WTC11 (cell line): ENCODE results near the gene ECE1. TPM values are rescaled to one million over a fixed set of nuclear protein-coding genes. Genes with fewer than 3 reads are reported as not detected.
A peak's percentile ranks its signal among the peaks of the same experiment; 100 is the strongest.
"Not testable (repeated sequence)": the region's sequence is repeated elsewhere in the genome, so short reads cannot be mapped to it uniquely, and the experiment has no call there.

Experiments used
- ATAC-seq: fragments of 200-7000 bp; cut with Tn5 transposase; 2 replicates; pipeline ENCODE4 v1.10.0; 2021; ENCODE audit warnings: mild to moderate bottlenecking, moderate library complexity
- CTCF ChIA-PET: fragments of 300-600 bp; sonication (Branson Sonifier 250); formaldehyde crosslinking; loops from one replicate; lab custom pipeline; 2021; ENCODE audit warnings: antibody characterized with exemption; lab: Charles Lee
- POLR2A ChIA-PET: fragments of 350-600 bp; sonication (Branson Sonifier 250); formaldehyde crosslinking; loops from one replicate; lab custom pipeline; 2021; ENCODE audit warnings: antibody characterized with exemption; lab: Charles Lee
- DNase-seq: peaks from one replicate; pipeline ENCODE4 v3.0.0; 2021; ENCODE audit warnings: low spot score
- H3K27ac Mint-ChIP-seq: 2 replicates; pipeline ENCODE4 v1.8.0; 2021; ENCODE audit warnings: mixed read lengths
- H3K27me3 Mint-ChIP-seq: 2 replicates; pipeline ENCODE4 v1.8.0; 2021; ENCODE audit warnings: low read depth, mild to moderate bottlenecking, moderate library complexity, mixed read lengths
- H3K36me3 Mint-ChIP-seq: 2 replicates; pipeline ENCODE4 v1.8.0; 2021; ENCODE audit warnings: mixed read lengths
- H3K4me1 Mint-ChIP-seq: 2 replicates; pipeline ENCODE4 v1.8.0; 2022; ENCODE audit warnings: mixed read lengths
- H3K4me3 Mint-ChIP-seq: 2 replicates; pipeline ENCODE4 v1.8.0; 2021; ENCODE audit warnings: mild to moderate bottlenecking, moderate library complexity, mixed read lengths
- H3K9me3 Mint-ChIP-seq: 2 replicates; pipeline ENCODE4 v1.8.0; 2021; ENCODE audit warnings: mixed read lengths
- ELF4 ChIP-seq: sonication (generic); formaldehyde crosslinking; IDR thresholded peaks from 2 replicates; pipeline ENCODE4 v1.8.1; 2022; ENCODE audit warnings: low read depth, mild to moderate bottlenecking, moderate library complexity, missing genetic modification reagents
- ESRRA ChIP-seq: sonication (generic); formaldehyde crosslinking; IDR thresholded peaks from 2 replicates; pipeline ENCODE4 v1.8.1; 2022; ENCODE audit warnings: mild to moderate bottlenecking, missing genetic modification reagents, borderline replicate concordance
- FOXJ3 ChIP-seq: sonication (generic); formaldehyde crosslinking; IDR thresholded peaks from 2 replicates; pipeline ENCODE4 v1.9.0; 2021; ENCODE audit warnings: missing genetic modification reagents, mild to moderate bottlenecking, borderline replicate concordance
- PRRX2 ChIP-seq: fragments of 250-450 bp; sonication (Bioruptor Pico); IDR thresholded peaks from 2 replicates; pipeline ENCODE4 v1.8.0; 2021; ENCODE audit warnings: mild to moderate bottlenecking
- RELA ChIP-seq: sonication (generic); formaldehyde crosslinking; IDR thresholded peaks from 2 replicates; pipeline ENCODE4 v1.8.1; 2022; ENCODE audit warnings: missing genetic modification reagents, mild to moderate bottlenecking, borderline replicate concordance
- ZNF121 ChIP-seq: sonication (generic); formaldehyde crosslinking; IDR thresholded peaks from 2 replicates; pipeline ENCODE4 v1.8.0; 2023; ENCODE audit warnings: missing genetic modification reagents
- ZNF232 ChIP-seq: sonication (generic); formaldehyde crosslinking; IDR thresholded peaks from 2 replicates; pipeline ENCODE4 v1.8.0; 2022; ENCODE audit warnings: mild to moderate bottlenecking, missing genetic modification reagents
- total RNA-seq: library from RNA; stranded (reverse); gene quantifications from 3 replicates; pipeline ENCODE4 v1.2.3, GENCODE V29; 2021
- TF ChIP-seq, protein P1 (sequence below): fragments of 250-450 bp; sonication (Bioruptor Pico); IDR thresholded peaks from 2 replicates; pipeline ENCODE4 v1.9.0; 2021; ENCODE audit warnings: mild to moderate bottlenecking, borderline replicate concordance
- TF ChIP-seq, protein P2 (sequence below): sonication (generic); formaldehyde crosslinking; conservative IDR thresholded peaks from 2 replicates; pipeline ENCODE4 v1.8.1; 2022; ENCODE audit warnings: mild to moderate bottlenecking, missing genetic modification reagents
- TF ChIP-seq, protein P3 (sequence below): sonication (generic); formaldehyde crosslinking; IDR thresholded peaks from 2 replicates; pipeline ENCODE4 v1.8.0; 2023; ENCODE audit warnings: missing genetic modification reagents, mild to moderate bottlenecking, borderline replicate concordance
- TF ChIP-seq, protein P4 (sequence below): sonication (generic); formaldehyde crosslinking; IDR thresholded peaks from 2 replicates; pipeline ENCODE4 v1.8.0; 2023; ENCODE audit warnings: missing genetic modification reagents

The ECE1 gene
- total RNA-seq, 1 experiment from 2014 or later: 45.0 TPM

DNA sequence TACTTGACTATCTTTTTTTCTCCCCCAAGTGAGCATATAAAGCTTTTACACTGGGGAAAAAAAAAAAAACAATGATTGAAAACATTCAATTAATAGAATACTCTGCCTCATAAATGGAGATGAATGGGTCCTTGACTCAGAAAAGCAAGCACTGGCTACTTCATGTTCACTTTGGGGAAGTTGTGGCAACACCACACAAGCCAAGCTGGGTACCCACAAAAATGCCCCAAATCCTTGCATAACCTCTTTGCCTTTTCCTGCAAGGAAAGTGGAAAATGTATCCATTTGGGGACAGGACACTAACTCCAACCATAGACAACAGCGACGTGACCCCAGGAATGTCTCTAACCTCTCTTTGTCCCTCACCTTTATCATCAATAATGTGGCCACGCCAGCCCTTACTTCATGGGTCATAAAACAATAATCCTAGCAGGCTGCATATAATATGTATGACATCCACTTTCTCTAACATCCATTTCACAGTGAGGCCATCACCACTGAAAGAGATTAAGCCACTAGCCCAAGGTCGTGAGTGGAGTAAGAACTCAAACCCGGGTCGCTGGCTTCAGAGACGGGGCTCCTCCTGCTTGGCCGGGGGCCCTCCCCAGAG, 2.3 kb downstream of the ECE1 start:
- no peak overlapping the region; the same call in 1 of the 2 replicates for H3K4me3 Mint-ChIP-seq
- H3K36me3 Mint-ChIP-seq: no peaks in the 10 kb centered on the region
- H3K27me3 Mint-ChIP-seq: no peaks in the 10 kb centered on the region
- peaks cover 29% of the 10 kb centered on the region for H3K4me1 Mint-ChIP-seq
- no peak for DNase-seq
- ChIA-PET POLR2A (no interaction called here), CTCF (interaction anchor here (1.8 to 3.7 kb wide), 2 partner anchors 17 to 33 kb away, joined by 4 to 30 read pairs; no protein-coding TSS in a partner anchor)
- H3K27ac Mint-ChIP-seq: no peak overlapping the region
- no peaks in the 10 kb centered on the region for H3K9me3 Mint-ChIP-seq
- TF ChIP-seq, protein P1, sequence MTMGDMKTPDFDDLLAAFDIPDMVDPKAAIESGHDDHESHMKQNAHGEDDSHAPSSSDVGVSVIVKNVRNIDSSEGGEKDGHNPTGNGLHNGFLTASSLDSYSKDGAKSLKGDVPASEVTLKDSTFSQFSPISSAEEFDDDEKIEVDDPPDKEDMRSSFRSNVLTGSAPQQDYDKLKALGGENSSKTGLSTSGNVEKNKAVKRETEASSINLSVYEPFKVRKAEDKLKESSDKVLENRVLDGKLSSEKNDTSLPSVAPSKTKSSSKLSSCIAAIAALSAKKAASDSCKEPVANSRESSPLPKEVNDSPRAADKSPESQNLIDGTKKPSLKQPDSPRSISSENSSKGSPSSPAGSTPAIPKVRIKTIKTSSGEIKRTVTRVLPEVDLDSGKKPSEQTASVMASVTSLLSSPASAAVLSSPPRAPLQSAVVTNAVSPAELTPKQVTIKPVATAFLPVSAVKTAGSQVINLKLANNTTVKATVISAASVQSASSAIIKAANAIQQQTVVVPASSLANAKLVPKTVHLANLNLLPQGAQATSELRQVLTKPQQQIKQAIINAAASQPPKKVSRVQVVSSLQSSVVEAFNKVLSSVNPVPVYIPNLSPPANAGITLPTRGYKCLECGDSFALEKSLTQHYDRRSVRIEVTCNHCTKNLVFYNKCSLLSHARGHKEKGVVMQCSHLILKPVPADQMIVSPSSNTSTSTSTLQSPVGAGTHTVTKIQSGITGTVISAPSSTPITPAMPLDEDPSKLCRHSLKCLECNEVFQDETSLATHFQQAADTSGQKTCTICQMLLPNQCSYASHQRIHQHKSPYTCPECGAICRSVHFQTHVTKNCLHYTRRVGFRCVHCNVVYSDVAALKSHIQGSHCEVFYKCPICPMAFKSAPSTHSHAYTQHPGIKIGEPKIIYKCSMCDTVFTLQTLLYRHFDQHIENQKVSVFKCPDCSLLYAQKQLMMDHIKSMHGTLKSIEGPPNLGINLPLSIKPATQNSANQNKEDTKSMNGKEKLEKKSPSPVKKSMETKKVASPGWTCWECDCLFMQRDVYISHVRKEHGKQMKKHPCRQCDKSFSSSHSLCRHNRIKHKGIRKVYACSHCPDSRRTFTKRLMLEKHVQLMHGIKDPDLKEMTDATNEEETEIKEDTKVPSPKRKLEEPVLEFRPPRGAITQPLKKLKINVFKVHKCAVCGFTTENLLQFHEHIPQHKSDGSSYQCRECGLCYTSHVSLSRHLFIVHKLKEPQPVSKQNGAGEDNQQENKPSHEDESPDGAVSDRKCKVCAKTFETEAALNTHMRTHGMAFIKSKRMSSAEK (CRISPR knock-in tag): no peak
- TF ChIP-seq FOXJ3 (CRISPR knock-in tag) (no peak), ZNF232 (CRISPR knock-in tag) (no peak), ELF4 (no peak)
- TF ChIP-seq, protein P2, sequence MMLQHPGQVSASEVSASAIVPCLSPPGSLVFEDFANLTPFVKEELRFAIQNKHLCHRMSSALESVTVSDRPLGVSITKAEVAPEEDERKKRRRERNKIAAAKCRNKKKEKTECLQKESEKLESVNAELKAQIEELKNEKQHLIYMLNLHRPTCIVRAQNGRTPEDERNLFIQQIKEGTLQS (CRISPR knock-in tag): no peak
- TF ChIP-seq, protein P3, sequence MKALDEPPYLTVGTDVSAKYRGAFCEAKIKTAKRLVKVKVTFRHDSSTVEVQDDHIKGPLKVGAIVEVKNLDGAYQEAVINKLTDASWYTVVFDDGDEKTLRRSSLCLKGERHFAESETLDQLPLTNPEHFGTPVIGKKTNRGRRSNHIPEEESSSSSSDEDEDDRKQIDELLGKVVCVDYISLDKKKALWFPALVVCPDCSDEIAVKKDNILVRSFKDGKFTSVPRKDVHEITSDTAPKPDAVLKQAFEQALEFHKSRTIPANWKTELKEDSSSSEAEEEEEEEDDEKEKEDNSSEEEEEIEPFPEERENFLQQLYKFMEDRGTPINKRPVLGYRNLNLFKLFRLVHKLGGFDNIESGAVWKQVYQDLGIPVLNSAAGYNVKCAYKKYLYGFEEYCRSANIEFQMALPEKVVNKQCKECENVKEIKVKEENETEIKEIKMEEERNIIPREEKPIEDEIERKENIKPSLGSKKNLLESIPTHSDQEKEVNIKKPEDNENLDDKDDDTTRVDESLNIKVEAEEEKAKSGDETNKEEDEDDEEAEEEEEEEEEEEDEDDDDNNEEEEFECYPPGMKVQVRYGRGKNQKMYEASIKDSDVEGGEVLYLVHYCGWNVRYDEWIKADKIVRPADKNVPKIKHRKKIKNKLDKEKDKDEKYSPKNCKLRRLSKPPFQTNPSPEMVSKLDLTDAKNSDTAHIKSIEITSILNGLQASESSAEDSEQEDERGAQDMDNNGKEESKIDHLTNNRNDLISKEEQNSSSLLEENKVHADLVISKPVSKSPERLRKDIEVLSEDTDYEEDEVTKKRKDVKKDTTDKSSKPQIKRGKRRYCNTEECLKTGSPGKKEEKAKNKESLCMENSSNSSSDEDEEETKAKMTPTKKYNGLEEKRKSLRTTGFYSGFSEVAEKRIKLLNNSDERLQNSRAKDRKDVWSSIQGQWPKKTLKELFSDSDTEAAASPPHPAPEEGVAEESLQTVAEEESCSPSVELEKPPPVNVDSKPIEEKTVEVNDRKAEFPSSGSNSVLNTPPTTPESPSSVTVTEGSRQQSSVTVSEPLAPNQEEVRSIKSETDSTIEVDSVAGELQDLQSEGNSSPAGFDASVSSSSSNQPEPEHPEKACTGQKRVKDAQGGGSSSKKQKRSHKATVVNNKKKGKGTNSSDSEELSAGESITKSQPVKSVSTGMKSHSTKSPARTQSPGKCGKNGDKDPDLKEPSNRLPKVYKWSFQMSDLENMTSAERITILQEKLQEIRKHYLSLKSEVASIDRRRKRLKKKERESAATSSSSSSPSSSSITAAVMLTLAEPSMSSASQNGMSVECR (CRISPR knock-in tag): no peak
- TF ChIP-seq, protein P4, sequence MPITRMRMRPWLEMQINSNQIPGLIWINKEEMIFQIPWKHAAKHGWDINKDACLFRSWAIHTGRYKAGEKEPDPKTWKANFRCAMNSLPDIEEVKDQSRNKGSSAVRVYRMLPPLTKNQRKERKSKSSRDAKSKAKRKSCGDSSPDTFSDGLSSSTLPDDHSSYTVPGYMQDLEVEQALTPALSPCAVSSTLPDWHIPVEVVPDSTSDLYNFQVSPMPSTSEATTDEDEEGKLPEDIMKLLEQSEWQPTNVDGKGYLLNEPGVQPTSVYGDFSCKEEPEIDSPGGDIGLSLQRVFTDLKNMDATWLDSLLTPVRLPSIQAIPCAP: no peak
- ATAC-seq: no peak

DNA sequence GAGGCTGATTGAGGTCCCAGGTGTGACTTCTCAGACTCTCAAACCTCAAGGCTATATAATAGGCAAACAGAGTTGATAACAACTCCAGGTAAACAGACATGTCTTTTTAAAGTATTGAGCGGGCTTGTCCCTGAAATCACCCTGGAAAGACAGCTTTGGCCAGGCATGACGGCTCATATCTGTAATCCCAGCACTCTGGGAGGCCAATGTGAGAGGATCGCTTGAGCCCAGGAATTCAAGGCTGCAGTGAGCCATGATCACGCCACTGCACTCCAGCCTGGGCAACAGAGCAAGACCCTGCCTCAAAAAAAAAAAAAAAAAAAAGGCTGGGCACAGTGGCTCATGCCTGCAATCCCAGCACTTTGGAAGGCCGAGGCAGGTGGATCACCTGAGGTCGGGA, 4.9 kb downstream of the ECE1 start:
- TF ChIP-seq ZNF121 (CRISPR knock-in tag): 0 out of 2 replicates have a peak, but pooled peaks have one; percentile 13
- TF ChIP-seq, all 79 proteins: peak for 1; not testable (repeated sequence) for 78
- DNase-seq, POLR2A ChIA-PET, H3K36me3 Mint-ChIP-seq, ATAC-seq, H3K27me3 Mint-ChIP-seq, H3K27ac Mint-ChIP-seq, H3K9me3 Mint-ChIP-seq, H3K4me3 Mint-ChIP-seq: not testable (repeated sequence)
- CTCF ChIA-PET: interaction anchor here (0.7 to 3.7 kb wide), 5 partner anchors 15 to 83 kb away, joined by 3 to 30 read pairs (median 4); no protein-coding TSS in a partner anchor
- H3K4me1 Mint-ChIP-seq: peaks cover 11% of the 10 kb centered on the region

DNA sequence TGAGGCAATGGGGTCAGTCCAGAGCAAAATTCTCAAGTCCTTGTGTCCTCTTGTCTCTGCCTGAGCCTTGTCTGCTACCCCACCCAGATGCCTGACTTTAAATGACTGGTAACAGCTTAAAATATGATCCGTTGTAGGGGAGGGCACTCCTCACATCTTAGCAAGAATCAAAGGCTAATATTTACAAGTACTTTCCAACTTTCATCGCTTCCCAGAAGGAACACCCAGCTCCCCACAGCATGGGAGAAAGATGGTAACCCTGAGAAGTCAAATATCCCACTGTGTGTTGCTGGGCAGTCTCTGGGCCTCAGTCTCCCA, 5.2 kb downstream of the ECE1 start:
- H3K9me3 Mint-ChIP-seq: no peaks in the 10 kb centered on the region
- no peak for DNase-seq
- POLR2A ChIA-PET: no interaction called here
- no peaks in the 10 kb centered on the region for H3K36me3 Mint-ChIP-seq
- peaks cover 14% of the 10 kb centered on the region for H3K4me1 Mint-ChIP-seq
- no peaks in the 10 kb centered on the region for H3K27me3 Mint-ChIP-seq
- no peak overlapping the region for H3K4me3 Mint-ChIP-seq
- no peak for ATAC-seq
- TF ChIP-seq RELA (CRISPR knock-in tag): no peak
- no peak for TF ChIP-seq ZNF121 (CRISPR knock-in tag)
- no peak for TF ChIP-seq PRRX2
- TF ChIP-seq ELF4: no peak
- TF ChIP-seq ESRRA: no peak
- CTCF ChIA-PET: interaction anchor here (0.5 to 3.7 kb wide), 4 partner anchors 14 to 294 kb away, joined by 3 to 30 read pairs (median 5); no protein-coding TSS in a partner anchor
- peak overlapping the region; percentile 27; the same call in 1 of the 2 replicates for H3K27ac Mint-ChIP-seq
